SIG-M5 treated with dmso at 0.1 percent for 504 hours (cell line): ENCODE results near the gene ICAM3.
A peak's percentile ranks its signal among the peaks of the same experiment; 100 is the strongest.

ENCODE experiments used
- DNase-seq: peaks from one replicate; lab custom pipeline; 2025; ENCODE audit not compliant: unreplicated experiment; lab: John Stamatoyannopoulos, UW

The ICAM3 gene

DNA sequence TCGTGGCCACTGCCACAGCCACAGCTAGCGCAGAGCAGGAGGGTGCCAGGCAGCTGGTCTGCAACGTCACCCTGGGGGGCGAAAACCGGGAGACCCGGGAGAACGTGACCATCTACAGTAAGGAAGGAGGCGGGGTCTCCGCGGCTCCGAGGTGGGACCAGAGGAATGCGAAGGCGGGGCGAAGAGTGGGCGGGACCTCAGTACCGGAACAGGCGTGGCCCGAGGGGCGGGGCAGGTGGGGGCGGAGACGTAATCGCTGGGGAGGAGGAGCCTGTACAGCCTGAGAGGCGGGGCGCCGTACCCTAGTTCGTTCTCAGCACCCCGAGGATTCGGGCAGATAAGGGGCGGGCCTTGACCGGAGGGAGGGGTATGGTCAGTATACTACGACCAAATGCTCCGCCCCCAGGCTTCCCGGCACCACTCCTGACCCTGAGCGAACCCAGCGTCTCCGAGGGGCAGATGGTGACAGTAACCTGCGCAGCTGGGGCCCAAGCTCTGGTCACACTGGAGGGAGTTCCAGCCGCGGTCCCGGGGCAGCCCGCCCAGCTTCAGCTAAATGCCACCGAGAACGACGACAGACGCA is 47.1 kb downstream of the ICAM3 start:
- peak; percentile 23 for DNase-seq

DNA sequence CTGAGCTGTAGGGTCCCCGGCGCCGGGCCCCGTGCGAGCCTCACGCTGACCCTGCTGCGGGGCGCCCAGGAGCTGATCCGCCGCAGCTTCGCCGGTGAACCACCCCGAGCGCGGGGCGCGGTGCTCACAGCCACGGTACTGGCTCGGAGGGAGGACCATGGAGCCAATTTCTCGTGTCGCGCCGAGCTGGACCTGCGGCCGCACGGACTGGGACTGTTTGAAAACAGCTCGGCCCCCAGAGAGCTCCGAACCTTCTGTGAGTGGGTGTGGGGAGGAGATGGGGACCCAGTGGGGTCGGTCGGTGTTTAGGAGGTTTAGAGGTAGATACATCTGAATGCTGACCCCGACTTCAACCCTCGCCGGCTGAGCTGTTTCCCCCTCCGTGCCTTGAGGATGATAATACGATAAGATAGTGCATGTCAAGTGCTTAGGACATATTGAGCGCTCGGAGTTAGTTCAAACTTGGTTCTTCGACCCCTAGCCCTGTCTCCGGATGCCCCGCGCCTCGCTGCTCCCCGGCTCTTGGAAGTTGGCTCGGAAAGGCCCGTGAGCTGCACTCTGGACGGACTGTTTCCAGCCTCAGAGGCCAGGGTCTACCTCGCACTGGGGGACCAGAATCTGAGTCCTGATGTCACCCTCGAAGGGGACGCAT is 47.7 kb downstream of the ICAM3 start:
- DNase-seq: no peak

DNA sequence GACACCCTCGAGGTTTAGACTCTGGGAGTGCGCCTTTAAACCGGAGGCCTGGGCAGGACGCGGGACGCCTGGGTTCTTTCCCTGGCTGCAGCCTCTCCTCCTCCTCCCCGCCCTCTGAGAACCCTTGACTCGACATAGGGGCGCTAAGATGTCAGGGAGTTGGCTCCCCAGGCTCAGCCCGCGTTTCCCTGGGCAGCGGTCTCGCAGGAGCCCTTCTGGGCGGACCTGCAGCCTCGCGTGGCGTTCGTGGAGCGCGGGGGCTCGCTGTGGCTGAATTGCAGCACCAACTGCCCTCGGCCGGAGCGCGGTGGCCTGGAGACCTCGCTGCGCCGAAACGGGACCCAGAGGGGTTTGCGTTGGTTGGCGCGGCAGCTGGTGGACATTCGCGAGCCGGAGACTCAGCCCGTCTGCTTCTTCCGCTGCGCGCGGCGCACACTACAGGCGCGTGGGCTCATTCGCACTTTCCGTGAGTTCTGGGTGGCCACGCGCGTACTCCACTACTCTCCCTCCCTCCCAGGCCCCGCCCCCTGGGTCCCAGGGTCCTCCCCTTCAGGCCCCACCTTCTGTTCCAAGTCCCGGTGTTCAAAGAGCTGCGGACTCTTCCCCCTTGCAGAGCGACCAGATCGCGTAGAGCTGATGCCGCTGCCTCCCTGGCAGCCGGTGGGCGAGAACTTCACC is 48.4 kb downstream of the ICAM3 start:
- DNase-seq: no peak

DNA sequence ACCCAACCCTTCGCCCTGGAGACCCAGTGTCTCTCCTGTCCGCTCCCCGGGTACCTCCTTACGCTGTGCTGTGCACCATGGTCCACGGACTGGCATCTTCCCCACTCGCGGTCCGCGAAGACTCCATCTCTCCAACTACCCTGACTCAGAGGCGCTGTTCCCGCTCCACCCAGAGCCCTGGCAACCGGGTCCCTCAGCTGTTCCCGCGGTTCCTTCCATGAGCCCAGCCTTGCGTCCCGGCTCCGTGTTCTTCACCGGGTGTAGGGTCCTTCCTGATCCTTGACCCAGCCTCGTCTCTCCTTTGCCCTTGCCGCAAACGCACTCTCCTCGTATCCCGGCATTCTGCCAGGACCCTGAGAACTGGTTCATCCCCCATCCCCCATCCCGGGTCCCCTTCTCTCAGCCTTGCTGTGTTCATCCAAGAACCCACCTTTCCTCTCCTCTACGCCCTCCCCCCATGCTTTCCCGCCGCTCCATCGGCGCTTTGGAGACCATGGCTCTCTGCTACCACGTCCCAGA is 49.0 kb downstream of the ICAM3 start:
- no peak for DNase-seq

DNA sequence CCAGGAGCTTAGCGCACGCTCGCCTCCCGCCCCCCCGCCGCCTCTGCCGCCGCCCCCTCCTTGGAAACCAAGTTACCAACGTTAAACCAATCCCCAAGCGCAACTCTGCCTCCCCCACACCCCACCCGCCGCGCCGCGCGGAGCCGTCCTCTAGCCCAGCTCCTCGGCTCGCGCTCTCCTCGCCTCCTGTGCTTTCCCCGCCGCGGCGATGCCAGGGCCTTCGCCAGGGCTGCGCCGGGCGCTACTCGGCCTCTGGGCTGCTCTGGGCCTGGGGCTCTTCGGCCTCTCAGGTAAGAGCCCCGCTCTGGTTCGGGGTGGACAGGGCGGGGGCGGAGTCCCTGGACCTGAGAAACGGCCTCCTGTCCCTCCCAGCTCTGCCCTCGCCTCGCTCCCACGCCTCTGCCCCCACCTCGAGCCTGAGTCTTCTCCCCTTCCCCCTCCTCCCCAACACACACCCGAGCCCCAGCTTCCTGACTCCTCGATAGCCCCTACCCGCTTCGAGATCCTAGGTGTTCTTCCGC is 49.5 kb downstream of the ICAM3 start, which contains the start of gene ICAM5:
ICAM5 (plus strand) TSS at position 117 of the 521 bp plus-strand sequence; CDS start at position 209, 92 bp downstream.
- DNase-seq: no peak

DNA sequence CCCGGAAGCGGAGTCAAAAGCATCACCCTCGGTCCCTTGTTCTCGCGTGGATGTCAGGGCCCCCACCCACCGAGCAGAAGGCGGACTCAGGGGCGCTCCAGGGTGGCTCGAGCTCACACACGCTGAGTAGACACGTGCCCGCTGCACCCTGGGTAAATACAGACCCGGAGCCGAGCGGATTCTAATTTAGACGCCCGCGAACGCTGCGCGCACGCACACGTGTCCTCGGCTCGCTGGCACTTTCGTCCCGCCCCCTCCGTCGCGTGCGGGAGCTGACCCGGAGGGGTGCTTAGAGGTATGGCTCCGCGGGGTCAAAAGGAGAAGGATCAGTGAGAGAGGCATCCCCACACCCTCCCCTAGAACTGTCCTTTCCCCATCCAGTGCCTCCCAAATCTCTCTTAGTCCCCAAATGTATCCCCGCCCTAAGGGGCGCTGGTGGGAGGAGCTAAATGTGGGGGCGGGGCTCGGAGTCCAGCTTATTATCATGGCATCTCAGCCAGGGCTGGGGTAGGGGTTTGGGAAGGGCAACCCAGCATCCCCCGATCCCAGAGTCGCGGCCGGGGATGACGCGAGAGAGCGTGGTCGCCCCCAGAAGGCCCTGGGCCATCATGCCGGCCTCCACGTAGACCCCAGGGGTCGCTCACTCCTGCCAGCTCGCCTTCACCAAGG is 50.1 kb downstream of the ICAM3 start:
- DNase-seq: peak; percentile 37

DNA sequence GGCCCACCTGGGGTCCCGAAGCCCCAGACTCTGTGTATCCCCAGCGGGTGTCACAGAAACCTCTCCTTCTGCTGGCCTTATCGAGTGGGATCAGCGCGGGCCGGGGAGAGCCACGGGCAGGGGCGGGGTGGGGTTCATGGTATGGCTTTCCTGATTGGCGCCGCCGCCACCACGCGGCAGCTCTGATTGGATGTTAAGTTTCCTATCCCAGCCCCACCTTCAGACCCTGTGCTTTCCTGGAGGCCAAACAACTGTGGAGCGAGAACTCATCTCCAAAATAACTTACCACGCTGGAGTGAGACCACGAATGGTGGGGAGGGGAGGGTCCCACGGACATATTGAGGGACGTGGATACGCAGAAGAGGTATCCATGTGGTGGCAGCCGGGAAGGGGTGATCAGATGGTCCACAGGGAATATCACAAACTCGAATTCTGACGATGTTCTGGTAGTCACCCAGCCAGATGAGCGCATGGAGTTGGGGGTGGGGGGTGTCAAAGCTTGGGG is 50.7 kb downstream of the ICAM3 start:
- DNase-seq: peak; percentile 26

DNA sequence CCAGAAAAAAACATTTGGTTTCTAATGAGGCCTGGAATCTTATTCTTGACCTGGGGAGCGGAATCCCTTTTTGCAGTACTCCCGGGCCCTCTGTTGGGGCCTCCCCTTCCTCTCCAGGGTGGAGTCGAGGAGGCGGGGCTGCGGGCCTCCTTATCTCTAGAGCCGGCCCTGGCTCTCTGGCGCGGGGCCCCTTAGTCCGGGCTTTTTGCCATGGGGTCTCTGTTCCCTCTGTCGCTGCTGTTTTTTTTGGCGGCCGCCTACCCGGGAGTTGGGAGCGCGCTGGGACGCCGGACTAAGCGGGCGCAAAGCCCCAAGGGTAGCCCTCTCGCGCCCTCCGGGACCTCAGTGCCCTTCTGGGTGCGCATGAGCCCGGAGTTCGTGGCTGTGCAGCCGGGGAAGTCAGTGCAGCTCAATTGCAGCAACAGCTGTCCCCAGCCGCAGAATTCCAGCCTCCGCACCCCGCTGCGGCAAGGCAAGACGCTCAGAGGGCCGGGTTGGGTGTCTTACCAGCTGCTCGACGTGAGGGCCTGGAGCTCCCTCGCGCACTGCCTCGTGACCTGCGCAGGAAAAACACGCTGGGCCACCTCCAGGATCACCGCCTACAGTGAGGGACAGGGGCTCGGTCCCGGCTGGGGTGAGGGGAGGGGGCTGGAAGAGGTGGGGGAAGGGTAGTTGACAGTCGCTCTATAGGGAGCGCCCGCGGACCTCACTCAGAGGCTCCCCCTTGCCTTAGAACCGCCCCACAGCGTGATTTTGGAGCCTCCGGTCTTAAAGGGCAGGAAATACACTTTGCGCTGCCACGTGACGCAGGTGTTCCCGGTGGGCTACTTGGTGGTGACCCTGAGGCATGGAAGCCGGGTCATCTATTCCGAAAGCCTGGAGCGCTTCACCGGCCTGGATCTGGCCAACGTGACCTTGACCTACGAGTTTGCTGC is 52.4 kb downstream of the ICAM3 start, which contains the start of gene ICAM4:
ICAM4 (plus strand) TSS at position 153 of the 935 bp plus-strand sequence; CDS start at position 211, 58 bp downstream.
- DNase-seq: peak; percentile 72

DNA sequence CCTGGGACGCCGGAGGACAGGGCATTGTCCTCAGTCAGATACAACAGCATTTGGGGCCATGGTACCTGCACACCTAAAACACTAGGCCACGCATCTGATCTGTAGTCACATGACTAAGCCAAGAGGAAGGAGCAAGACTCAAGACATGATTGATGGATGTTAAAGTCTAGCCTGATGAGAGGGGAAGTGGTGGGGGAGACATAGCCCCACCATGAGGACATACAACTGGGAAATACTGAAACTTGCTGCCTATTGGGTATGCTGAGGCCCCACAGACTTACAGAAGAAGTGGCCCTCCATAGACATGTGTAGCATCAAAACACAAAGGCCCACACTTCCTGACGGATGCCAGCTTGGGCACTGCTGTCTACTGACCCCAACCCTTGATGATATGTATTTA is 54.0 kb downstream of the ICAM3 start:
- DNase-seq: no peak

DNA sequence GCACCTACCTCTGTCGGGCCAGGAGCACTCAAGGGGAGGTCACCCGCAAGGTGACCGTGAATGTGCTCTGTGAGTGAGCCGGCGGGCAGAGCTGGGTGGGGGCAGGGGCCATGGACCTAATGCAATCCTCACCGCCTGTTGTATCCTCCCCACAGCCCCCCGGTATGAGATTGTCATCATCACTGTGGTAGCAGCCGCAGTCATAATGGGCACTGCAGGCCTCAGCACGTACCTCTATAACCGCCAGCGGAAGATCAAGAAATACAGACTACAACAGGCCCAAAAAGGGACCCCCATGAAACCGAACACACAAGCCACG is 54.5 kb downstream of the ICAM3 start:
- DNase-seq: no peak

DNA sequence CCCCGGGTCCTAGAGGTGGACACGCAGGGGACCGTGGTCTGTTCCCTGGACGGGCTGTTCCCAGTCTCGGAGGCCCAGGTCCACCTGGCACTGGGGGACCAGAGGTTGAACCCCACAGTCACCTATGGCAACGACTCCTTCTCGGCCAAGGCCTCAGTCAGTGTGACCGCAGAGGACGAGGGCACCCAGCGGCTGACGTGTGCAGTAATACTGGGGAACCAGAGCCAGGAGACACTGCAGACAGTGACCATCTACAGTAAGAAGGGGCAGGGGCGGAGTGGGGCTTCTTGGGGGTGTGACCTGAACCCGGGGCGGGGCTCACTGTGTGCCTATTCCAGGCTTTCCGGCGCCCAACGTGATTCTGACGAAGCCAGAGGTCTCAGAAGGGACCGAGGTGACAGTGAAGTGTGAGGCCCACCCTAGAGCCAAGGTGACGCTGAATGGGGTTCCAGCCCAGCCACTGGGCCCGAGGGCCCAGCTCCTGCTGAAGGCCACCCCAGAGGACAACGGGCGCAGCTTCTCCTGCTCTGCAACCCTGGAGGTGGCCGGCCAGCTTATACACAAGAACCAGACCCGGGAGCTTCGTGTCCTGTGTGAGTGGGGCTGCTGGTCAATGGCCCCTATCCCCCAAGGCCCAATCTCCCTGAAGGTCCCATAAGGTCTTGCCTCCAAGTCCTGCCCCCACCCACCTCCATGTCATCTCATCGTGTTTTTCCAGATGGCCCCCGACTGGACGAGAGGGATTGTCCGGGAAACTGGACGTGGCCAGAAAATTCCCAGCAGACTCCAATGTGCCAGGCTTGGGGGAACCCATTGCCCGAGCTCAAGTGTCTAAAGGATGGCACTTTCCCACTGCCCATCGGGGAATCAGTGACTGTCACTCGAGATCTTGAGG is 55.1 kb downstream of the ICAM3 start:
- no peak for DNase-seq
